GM23248 (cell line): Measurements from ENCODE around the gene NUP214. TPM values are rescaled to one million over a fixed set of nuclear protein-coding genes. Genes with fewer than 3 reads are reported as not detected.

ENCODE experiments used
- DNase-seq: peaks from one replicate; pipeline ENCODE4 v3.0.0-alpha.2; 2015
- H2AFZ ChIP-seq: fragments of 200-600 bp; sonication (generic); 2 replicates; pipeline ENCODE4 v1.6.1; 2016; ENCODE audit warnings: antibody characterized with exemption
- H3F3A ChIP-seq: fragments of 200-600 bp; sonication (generic); 2 replicates; pipeline ENCODE4 v1.6.1; 2016; ENCODE audit warnings: mild to moderate bottlenecking, antibody characterized with exemption, mixed run types; ENCODE audit not compliant: insufficient read depth
- H3K27ac ChIP-seq: fragments of 200-600 bp; sonication (generic); 2 replicates; pipeline ENCODE4 v1.5.1; 2016; ENCODE audit warnings: mild to moderate bottlenecking
- H3K27me3 ChIP-seq: fragments of 200-600 bp; sonication (generic); replicated peaks from 2 replicates; pipeline ENCODE4 v1.6.1; 2016; ENCODE audit warnings: mild to moderate bottlenecking; ENCODE audit not compliant: insufficient read depth
- H3K36me3 ChIP-seq: fragments of 200-600 bp; sonication (generic); 2 replicates; pipeline ENCODE4 v1.6.1; 2016; ENCODE audit warnings: low read depth, mild to moderate bottlenecking
- H3K4me1 ChIP-seq: fragments of 200-600 bp; sonication (generic); 2 replicates; pipeline ENCODE4 v1.6.1; 2016; ENCODE audit warnings: mild to moderate bottlenecking; ENCODE audit not compliant: insufficient read depth
- H3K4me2 ChIP-seq: fragments of 200-600 bp; sonication (generic); one replicate; pipeline ENCODE4 v1.6.1; 2016; ENCODE audit warnings: mild to moderate bottlenecking; ENCODE audit not compliant: unreplicated experiment
- H3K4me3 ChIP-seq: fragments of 200-600 bp; sonication (generic); 2 replicates; pipeline ENCODE4 v1.5.1; 2016; ENCODE audit warnings: mild to moderate bottlenecking
- H3K79me2 ChIP-seq: fragments of 200-600 bp; sonication (generic); 2 replicates; pipeline ENCODE4 v1.6.1; 2016; ENCODE audit warnings: mild to moderate bottlenecking; ENCODE audit not compliant: insufficient read depth
- H3K9ac ChIP-seq: fragments of 200-600 bp; sonication (generic); 2 replicates; pipeline ENCODE4 v1.6.1; 2016; ENCODE audit warnings: mild to moderate bottlenecking
- H3K9me2 ChIP-seq: fragments of 200-600 bp; sonication (generic); 2 replicates; pipeline ENCODE4 v1.6.1; 2016; ENCODE audit warnings: mixed run types, mild to moderate bottlenecking, moderate library complexity; ENCODE audit not compliant: insufficient read depth
- H3K9me3 ChIP-seq: fragments of 200-600 bp; sonication (generic); one replicate; pipeline ENCODE4 v1.6.1; 2017; ENCODE audit warnings: low read depth
- H4K20me1 ChIP-seq: fragments of 200-600 bp; sonication (generic); 2 replicates; pipeline ENCODE4 v1.6.0; 2016; ENCODE audit not compliant: insufficient read depth
- EZH2 ChIP-seq: fragments of 200-600 bp; sonication (generic); IDR thresholded peaks from 2 replicates; pipeline ENCODE4 v1.6.1; 2018; ENCODE audit warnings: antibody characterized with exemption, mild to moderate bottlenecking; ENCODE audit not compliant: insufficient read depth, poor library complexity, severe bottlenecking
- EZH2phosphoT487 ChIP-seq: fragments of 200-600 bp; sonication (generic); IDR thresholded peaks from 2 replicates; pipeline ENCODE4 v1.6.1; 2018; ENCODE audit warnings: antibody characterized with exemption, moderate library complexity, mild to moderate bottlenecking, low read depth; ENCODE audit not compliant: insufficient read depth
- WGBS, 2 experiments: methylation state at CpG; one replicate each; pipeline ENCODE4 v1.1.6; 2015 to 2017; ENCODE audit warnings: low lambda C conversion rate in 2 of 2, low coverage in 1 of 2; ENCODE audit errors: missing lambda C conversion rate in 2 of 2; 5-methylcytosine and 5-hydroxymethylcytosine counted together
- in situ Hi-C: fragments of 300-500 bp; cut with MboI; formaldehyde crosslinking; loops from 2 replicates; pipeline ENCODE4 v1.15.0; 2020
- polyA plus RNA-seq: library from polyadenylated mRNA; unstranded; fragments of >200 nt; fragmentation: Nextera tagmentation; extraction: Ambion mirVana; gene quantifications from 2 replicates; pipeline ENCODE4 v1.2.1, GENCODE V29; 2016
- total RNA-seq: library from RNA; depleted of rRNA; stranded (reverse); fragments of >200 nt; shearing (Covaris generic); gene quantifications from 2 replicates; pipeline ENCODE4 v1.2.3, GENCODE V29; 2014

NUP214 gene
- total and polyA plus RNA-seq, 2 experiments from 2014 or later, result 13.1 to 14.3 TPM

DNA sequence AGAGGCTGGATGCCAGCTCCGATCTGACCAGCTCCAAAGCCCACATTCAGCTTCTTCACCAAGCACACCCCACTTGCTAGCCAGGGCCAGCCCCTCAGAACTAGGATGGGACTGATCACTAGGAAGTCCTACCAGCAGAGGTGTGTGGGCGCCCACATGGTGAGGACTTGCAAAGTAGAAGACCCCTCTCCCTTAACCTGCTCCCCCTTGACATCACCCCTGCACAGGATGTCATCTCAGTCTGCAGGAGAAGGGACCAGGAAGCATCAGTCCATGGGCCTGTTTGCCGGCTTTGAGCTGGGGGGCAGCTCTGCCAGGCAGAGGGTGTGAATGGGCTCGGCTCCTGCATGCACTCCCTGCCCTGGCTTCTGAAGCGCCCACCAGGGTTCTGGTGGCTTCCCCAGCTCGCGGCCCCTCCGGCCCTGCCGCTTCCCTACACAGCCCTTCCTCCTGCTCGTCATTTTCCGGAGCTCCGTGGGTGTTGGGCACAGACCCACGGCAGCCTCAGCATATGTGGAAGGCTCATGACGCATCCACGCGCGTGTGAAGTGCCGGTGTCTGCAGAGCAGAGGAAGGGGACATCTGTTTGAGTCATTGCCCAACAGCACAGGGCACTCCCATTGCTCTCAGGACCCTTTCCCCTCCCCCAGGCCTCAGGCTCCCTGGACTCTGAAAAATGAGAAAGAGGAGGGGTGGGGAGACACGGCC is 154.6 kb downstream of the NUP214 start:
- Histone ChIP-seq H3K79me2 (no peaks in the 10 kb centered on the region), H3K9me2 (no peaks in the 10 kb centered on the region), H3K9me3 (no peaks in the 10 kb centered on the region), H4K20me1 (no peaks in the 10 kb centered on the region), H3F3A (no peaks in the 10 kb centered on the region), H3K27me3 (peaks cover 30% of the 10 kb centered on the region), H3K27ac (no peak overlapping the region), H3K4me2 (no peak overlapping the region), H3K9ac (no peak overlapping the region), H3K36me3 (no peaks in the 10 kb centered on the region), H3K4me1 (no peaks in the 10 kb centered on the region), H3K4me3 (no peak overlapping the region), H2AFZ (no peak overlapping the region; the same call in 1 of the 2 replicates)
- 38 to 42% methylated on average over 19 of the region's 19 CpGs for WGBS, 2 experiments
- in situ Hi-C loops, result no loop called here
- no peak for TF ChIP-seq EZH2
- TF ChIP-seq EZH2phosphoT487, result no peak
- DNase-seq, result peak; percentile 40

DNA sequence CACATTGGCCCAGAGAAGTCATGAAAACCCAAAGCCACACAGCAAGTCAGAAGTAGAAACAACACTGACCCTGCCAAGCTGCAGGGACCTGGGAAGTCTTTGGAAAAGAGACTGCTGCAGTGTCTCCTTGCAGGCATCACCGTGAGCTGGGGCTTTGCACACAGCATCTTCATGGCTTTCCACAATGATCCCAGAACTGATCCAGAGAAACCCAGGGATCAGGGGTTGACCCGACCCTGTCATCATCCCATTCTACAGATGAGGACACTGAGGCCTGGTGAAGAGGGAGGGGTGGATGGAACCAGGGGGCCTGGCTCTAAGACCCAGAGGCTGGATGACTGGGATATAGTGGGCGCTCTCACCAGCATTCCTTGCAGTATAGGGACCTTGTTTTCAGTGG is 155.3 kb downstream of the NUP214 start:
- no peak for DNase-seq
- 58 to 63% methylated on average over 3 of the region's 3 CpGs for WGBS, 2 experiments
- no peak overlapping the region for H3K27ac ChIP-seq
- no peak overlapping the region for H2AFZ ChIP-seq
- H3K79me2 ChIP-seq, result no peaks in the 10 kb centered on the region
- H3K4me2 ChIP-seq, result no peak overlapping the region
- no peaks in the 10 kb centered on the region for H3K36me3 ChIP-seq
- no peak overlapping the region for H3K9ac ChIP-seq
- no peaks in the 10 kb centered on the region for H4K20me1 ChIP-seq
- H3K4me1 ChIP-seq, result no peaks in the 10 kb centered on the region
- H3K27me3 ChIP-seq, result peaks cover 30% of the 10 kb centered on the region
- no peak overlapping the region for H3K4me3 ChIP-seq
- no peaks in the 10 kb centered on the region for H3K9me3 ChIP-seq
- no peaks in the 10 kb centered on the region for H3F3A ChIP-seq
- H3K9me2 ChIP-seq, result no peaks in the 10 kb centered on the region
- TF ChIP-seq EZH2phosphoT487 (no peak), EZH2 (no peak)
- in situ Hi-C loops, result no loop called here

DNA sequence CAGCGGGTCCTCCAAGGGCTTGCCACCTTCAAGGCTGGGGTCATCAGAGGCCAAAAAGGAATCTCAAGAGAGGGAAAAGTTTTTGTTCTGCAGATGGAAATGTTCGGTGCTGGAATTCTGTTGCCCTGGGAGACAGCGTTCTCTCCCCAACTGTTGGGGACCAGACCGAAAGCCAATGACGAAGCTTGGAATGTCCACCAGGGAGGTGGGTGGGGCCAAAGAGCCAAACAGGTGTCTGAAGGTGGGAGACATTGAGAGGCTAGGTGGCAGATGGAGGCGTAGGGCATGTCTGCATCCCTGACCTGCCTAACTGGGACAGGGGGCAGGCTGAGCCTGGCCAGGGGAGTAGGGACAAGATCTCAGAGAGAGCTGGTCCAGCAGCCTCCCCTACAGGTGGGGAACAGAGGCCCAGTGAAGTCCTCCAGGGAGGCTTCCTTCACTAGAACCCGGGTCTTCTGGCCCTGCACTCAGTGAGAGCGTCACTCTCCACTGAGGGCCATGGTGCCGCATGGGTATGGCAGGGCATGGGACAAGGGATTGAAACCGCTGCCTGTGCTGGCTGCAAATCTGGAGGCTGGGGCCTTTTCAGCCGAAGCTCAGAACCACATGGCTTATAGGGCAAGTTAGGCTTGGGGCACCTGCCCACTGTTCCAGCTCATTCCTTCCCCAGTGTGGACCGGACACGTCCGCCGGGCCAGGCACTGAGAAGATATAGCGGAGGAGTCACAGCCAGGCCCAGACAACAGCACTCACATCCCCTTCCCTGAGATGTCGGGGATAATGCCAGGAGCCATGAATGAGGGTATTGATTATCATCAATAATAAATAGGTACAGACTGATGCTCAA is 156.0 kb downstream of the NUP214 start:
- Histone ChIP-seq H3K36me3 (no peaks in the 10 kb centered on the region), H2AFZ (no peak overlapping the region), H3K79me2 (no peaks in the 10 kb centered on the region), H3K27ac (no peak overlapping the region), H3K4me3 (no peak overlapping the region), H3K4me2 (no peak overlapping the region), H3K9ac (no peak overlapping the region), H3K9me3 (no peaks in the 10 kb centered on the region), H3K9me2 (no peaks in the 10 kb centered on the region), H3K27me3 (peaks cover 30% of the 10 kb centered on the region), H3F3A (no peaks in the 10 kb centered on the region), H4K20me1 (no peaks in the 10 kb centered on the region), H3K4me1 (no peaks in the 10 kb centered on the region)
- TF ChIP-seq EZH2phosphoT487, result no peak
- in situ Hi-C loops, result no loop called here
- 63 to 64% methylated on average over 17 of the region's 17 CpGs for WGBS, 2 experiments
- DNase-seq, result no peak

DNA sequence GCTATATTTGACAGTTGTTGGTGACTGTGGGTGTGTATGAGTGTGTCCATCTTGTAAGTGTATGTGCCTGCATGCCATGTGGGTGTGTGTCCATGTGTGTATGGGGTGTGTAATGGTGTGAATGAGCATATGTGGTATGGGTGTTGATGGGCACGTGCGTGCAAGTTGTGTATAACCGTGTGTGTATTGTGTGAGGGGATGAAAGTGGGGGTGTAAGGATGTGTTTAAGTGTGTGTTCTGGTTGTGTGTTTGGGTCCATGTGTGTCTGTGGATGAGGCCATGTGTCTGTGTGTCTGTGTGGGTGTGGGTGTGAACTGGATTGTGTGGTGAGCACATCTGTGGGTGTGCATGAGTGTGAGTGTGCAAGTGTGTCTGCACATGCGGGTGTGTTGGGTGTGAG is 156.8 kb downstream of the NUP214 start:
- H3K27ac ChIP-seq, result no peak overlapping the region
- H3K4me1 ChIP-seq, result no peaks in the 10 kb centered on the region
- H3K79me2 ChIP-seq, result no peaks in the 10 kb centered on the region
- TF ChIP-seq EZH2, result peak; percentile 11
- no peak for TF ChIP-seq EZH2phosphoT487
- no peaks in the 10 kb centered on the region for H4K20me1 ChIP-seq
- H3K9me2 ChIP-seq, result no peaks in the 10 kb centered on the region
- no peak overlapping the region for H3K4me3 ChIP-seq
- peaks cover 30% of the 10 kb centered on the region for H3K27me3 ChIP-seq
- H3K4me2 ChIP-seq, result no peak overlapping the region
- DNase-seq, result no peak
- no peak overlapping the region for H2AFZ ChIP-seq
- no peaks in the 10 kb centered on the region for H3K36me3 ChIP-seq
- no peaks in the 10 kb centered on the region for H3F3A ChIP-seq
- WGBS, 2 experiments, result 36 to 39% methylated on average over 4 of the region's 4 CpGs
- no peaks in the 10 kb centered on the region for H3K9me3 ChIP-seq
- in situ Hi-C loops, result no loop called here
- H3K9ac ChIP-seq, result no peak overlapping the region
